HG03025 (cell line): ENCODE measurements around the gene LRBA.

ENCODE experiments used
- ATAC-seq: cut with Tn5 transposase; IDR thresholded peaks from one replicate; pipeline ENCODE4 v1.9.1; 2021; ENCODE audit warnings: mild to moderate bottlenecking, moderate library complexity; ENCODE audit not compliant: unreplicated experiment, low FRiP score

LRBA gene

DNA sequence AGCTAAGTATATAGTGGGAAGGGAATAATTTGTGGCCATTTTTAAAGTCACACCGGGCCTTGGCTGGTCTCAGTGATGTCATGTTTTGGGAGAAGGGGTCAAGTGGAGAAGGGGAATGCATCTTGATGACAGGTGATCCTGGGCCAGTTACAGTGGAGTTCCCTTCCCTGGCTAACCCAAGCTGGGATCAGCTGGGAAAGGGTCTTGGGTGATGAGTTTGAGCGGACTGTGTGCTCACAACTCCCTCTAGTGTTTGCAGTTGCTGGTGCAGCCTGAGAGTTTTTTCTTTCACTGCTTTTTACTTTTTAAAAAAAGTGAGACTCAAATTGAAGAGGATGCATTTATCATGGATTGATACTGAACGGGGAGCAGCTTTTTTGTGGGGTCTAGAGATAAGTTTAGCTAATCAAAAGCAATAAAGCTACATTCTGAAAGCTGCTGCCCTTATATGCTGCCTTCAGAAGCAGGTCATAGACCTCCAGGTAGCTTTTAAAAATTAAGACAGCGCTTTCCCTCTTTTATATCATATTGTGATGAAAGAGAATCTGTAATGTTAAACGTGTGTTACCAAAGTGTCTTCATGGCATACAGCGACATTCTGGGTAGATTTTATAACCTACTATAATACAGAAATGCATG is 772.1 kb downstream of the LRBA start:
- no peak for ATAC-seq

DNA sequence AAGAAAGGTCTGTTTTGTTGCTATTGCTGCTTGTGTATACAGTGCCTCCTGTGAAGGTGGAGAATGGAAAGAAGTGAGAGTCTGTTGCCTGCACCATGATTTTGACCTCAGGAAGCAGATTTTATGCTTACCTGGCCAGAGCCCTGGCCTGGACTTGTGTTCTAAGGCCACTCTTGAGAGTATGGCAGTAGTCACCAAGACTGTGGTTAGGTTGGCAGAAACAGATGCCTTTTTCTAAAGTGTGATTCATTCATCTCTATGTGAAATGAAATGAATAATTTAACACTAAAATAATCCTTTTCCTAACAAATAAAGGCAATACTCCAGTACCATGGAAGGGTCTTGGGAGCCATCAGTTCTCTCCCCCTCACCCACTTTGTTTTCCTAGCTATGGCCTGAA is 775.1 kb downstream of the LRBA start:
- ATAC-seq = no peak

GRCh38 chr4:150238591-150238990 is 776.5 kb downstream of the LRBA start:
- ATAC-seq = no peak

DNA sequence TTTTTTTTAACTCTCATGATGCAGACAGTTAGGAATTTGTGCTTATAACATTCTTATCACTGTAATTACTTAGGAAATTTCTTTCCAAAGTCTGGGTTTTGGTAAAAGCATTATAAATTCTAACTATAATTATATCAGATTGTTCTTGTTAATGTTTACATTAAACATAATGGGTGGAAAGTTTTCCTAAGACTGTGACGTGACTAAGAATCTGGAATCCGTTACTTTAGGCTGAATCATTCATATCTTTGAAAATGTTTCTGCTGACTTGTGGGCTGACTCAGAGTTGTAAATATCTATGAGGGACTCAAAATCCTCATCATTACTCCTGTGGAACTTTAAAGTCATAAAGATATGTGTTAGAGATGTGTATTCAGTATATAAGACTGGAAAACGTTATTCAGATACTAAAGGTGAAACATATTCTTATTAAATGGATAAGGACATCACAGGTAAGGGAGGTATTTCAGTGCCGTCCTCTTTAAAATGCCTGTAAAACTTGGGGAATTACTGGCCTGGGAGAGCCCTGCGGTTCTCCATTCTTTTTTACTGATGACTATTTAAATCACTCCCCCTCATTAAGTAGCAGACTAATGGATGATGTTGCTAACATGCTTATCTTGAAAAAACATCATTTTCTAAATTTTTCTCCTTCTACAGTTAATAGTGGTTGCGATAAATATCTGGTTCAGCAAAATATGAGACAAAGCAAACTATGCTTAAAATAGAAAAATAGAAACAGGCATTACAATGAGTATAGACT is 777.8 kb downstream of the LRBA start:
- no peak for ATAC-seq

DNA sequence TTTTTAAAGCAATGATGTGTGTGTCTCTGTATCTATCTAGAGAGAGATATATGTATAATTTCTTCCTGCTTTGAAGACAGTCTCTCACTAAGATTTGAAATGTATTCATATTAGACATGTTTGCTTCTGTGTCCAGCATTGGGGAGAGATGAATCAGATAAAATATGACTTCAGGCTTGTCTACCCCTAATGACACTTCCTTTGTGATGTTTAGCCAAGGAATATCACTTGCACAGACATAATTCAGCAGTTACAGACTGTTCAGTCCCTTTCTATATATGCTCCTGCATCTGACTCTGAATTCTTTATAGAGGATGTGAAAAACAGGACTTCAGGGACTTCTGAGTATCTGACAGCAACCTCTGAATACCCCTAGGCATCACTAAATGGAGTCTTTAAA is 778.5 kb downstream of the LRBA start:
- ATAC-seq = no peak

- ATAC-seq = no peak
Observed at GRCh38 chr4:150235808-150236271, 779.2 kb downstream of the LRBA start.

- ATAC-seq = no peak
Observed at GRCh38 chr4:150235317-150235716, 779.8 kb downstream of the LRBA start.

GRCh38 chr4:150234246-150234645 is 780.8 kb downstream of the LRBA start:
- ATAC-seq = no peak

DNA sequence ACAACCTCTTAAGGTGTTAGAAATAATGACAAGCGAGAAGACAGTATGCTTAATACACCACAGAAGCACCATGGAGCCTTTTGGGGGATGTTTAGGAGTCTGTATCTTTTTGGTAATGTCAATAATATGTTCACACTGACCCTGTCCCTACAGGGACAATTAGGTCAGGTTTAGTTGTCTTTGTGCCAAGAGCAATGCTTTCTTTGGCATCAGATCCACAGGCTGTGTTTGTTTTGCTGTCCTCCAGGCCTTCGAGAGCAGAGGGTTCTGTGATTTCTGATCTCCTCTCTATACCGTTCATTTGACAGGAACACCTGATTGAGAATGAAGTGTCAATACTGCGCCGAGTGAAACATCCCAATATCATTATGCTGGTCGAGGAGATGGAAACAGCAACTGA is 783.1 kb downstream of the LRBA start:
- ATAC-seq = no peak

- no peak for ATAC-seq
Observed at GRCh38 chr4:150231107-150231770, 783.8 kb downstream of the LRBA start.

GRCh38 chr4:150230561-150230960 is 784.5 kb downstream of the LRBA start:
- no peak for ATAC-seq

GRCh38 chr4:150229520-150229919 is 785.6 kb downstream of the LRBA start:
- ATAC-seq = no peak

- no peak for ATAC-seq
Observed at GRCh38 chr4:150224896-150225591, 790.0 kb downstream of the LRBA start.

- no peak for ATAC-seq
Observed at GRCh38 chr4:150219841-150220240, 795.2 kb downstream of the LRBA start.

GRCh38 chr4:150218447-150218846 is 796.6 kb downstream of the LRBA start:
- no peak for ATAC-seq

- no peak for ATAC-seq
Observed at GRCh38 chr4:150217808-150218207, 797.3 kb downstream of the LRBA start.

DNA sequence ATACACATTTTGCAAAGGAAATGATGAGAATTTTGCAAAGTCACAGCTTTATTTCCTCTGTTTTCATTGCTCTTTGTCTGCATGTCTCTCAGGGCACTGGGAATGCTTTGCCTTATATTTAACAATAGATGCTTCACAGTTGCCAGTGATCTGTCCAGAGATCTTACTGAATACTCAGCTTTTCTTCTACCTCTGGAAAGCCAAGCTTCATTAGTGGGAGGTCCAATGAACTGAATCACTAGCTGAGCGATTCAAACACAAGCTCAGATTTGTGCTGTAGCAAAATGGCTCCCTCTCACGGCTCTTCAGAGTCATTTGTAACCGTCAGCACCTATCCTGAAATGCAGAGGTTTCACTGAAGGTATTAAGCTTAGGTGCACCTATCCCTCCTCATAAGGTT is 797.9 kb downstream of the LRBA start:
- no peak for ATAC-seq

DNA sequence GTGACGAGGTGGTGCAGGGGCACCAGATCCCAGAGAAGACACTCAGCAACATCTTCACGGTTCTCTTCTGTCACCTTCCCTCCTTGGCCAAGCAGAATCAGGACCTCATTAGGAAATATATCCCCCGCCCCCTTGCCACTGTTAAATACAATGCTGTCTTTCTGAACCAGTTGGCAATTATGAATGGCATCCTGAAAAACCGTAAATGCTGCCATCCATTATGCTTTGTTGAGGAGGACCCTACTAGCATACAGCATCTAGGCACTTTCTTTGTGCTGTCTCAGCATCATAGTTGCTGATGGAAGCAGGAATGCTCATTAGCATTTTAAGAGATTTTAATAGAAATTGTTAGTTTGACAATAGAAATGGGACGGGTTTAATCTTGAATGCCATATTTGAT is 798.4 kb downstream of the LRBA start:
- ATAC-seq = no peak

- ATAC-seq = no peak
Observed at GRCh38 chr4:150215601-150216000, 799.5 kb downstream of the LRBA start.
